SK-N-SH treated with all-trans-retinoic acid at 6 μM for 48 hours (cell line): ENCODE results near the gene FAM228B.

Source experiments
- ATAC-seq: fragments of 200-7000 bp; cut with Tn5 transposase; 3 replicates; pipeline ENCODE4 v1.9.1; 2020; ENCODE audit warnings: mild to moderate bottlenecking, moderate library complexity
- ARNTL ChIP-seq: fragments of 450-650 bp; formaldehyde crosslinking; IDR thresholded peaks from 2 replicates; pipeline ENCODE4 v1.5.0; 2020; ENCODE audit warnings: low read depth, mild to moderate bottlenecking, moderate library complexity, borderline replicate concordance
- BACH2 ChIP-seq: fragments of 250-450 bp; sonication (Bioruptor Pico); IDR thresholded peaks from 2 replicates; pipeline ENCODE4 v1.9.0; 2021; ENCODE audit warnings: mild to moderate bottlenecking, borderline replicate concordance
- CSDC2 ChIP-seq: fragments of 250-450 bp; sonication (Bioruptor Pico); IDR thresholded peaks from 2 replicates; pipeline ENCODE4 v1.5.0; 2020; ENCODE audit warnings: mild to moderate bottlenecking, moderate library complexity
- CSRNP3 ChIP-seq: fragments of 250-450 bp; sonication (Bioruptor Pico); IDR thresholded peaks from 2 replicates; pipeline ENCODE4 v1.5.1; 2021; ENCODE audit warnings: mild to moderate bottlenecking, moderate library complexity
- ESRRG ChIP-seq: fragments of 250-450 bp; sonication (Bioruptor Pico); IDR thresholded peaks from 2 replicates; pipeline ENCODE4 v1.6.1; 2021; ENCODE audit warnings: mild to moderate bottlenecking
- GLIS3 ChIP-seq: fragments of 250-450 bp; sonication (Bioruptor Pico); IDR thresholded peaks from 2 replicates; pipeline ENCODE4 v1.5.0; 2020; ENCODE audit warnings: mild to moderate bottlenecking, moderate library complexity
- ISL1 ChIP-seq: fragments of 250-450 bp; sonication (Bioruptor Pico); IDR thresholded peaks from 2 replicates; pipeline ENCODE4 v2.1.2; 2022; ENCODE audit warnings: mild to moderate bottlenecking, moderate library complexity
- OSR1 ChIP-seq: fragments of 250-450 bp; sonication (Bioruptor Pico); IDR thresholded peaks from 2 replicates; pipeline ENCODE4 v1.8.0; 2022; ENCODE audit warnings: moderate library complexity, mild to moderate bottlenecking, inconsistent platforms
- PATZ1 ChIP-seq: fragments of 250-450 bp; sonication (Bioruptor Pico); IDR thresholded peaks from 2 replicates; pipeline ENCODE4 v1.8.0; 2020; ENCODE audit warnings: mild to moderate bottlenecking, moderate library complexity, borderline replicate concordance
- PPARA ChIP-seq: fragments of 250-450 bp; sonication (Bioruptor Pico); IDR thresholded peaks from 2 replicates; pipeline ENCODE4 v1.5.0; 2020; ENCODE audit warnings: mild to moderate bottlenecking, borderline replicate concordance
- RARB ChIP-seq: fragments of 250-450 bp; sonication (Bioruptor Pico); IDR thresholded peaks from 2 replicates; pipeline ENCODE4 v1.8.0; 2021; ENCODE audit warnings: mild to moderate bottlenecking, moderate library complexity
- SNAI2 ChIP-seq: fragments of 250-450 bp; sonication (Bioruptor Pico); IDR thresholded peaks from 2 replicates; pipeline ENCODE4 v1.5.0; 2020; ENCODE audit warnings: mild to moderate bottlenecking, moderate library complexity
- TCF4 ChIP-seq: fragments of 250-450 bp; sonication (Bioruptor Pico); IDR thresholded peaks from 2 replicates; pipeline ENCODE4 v1.8.0; 2021; ENCODE audit warnings: mild to moderate bottlenecking, moderate library complexity, borderline replicate concordance
- TOX ChIP-seq: fragments of 250-450 bp; sonication (Bioruptor Pico); IDR thresholded peaks from 2 replicates; pipeline ENCODE4 v1.8.0; 2021; ENCODE audit warnings: mild to moderate bottlenecking, moderate library complexity, borderline replicate concordance
- TSHZ2 ChIP-seq: fragments of 250-450 bp; sonication (Bioruptor Pico); IDR thresholded peaks from 2 replicates; pipeline ENCODE4 v1.5.0; 2020; ENCODE audit warnings: mild to moderate bottlenecking, moderate library complexity
- ZC3H10 ChIP-seq: fragments of 250-450 bp; sonication (Bioruptor Pico); IDR thresholded peaks from 2 replicates; pipeline ENCODE4 v1.5.1; 2021; ENCODE audit warnings: mild to moderate bottlenecking, moderate library complexity
- ZFP3 ChIP-seq: fragments of 250-450 bp; sonication (Bioruptor Pico); IDR thresholded peaks from 2 replicates; pipeline ENCODE4 v1.5.0; 2020; ENCODE audit warnings: mild to moderate bottlenecking, moderate library complexity
- ZFP30 ChIP-seq: fragments of 450-650 bp; formaldehyde crosslinking; IDR thresholded peaks from 2 replicates; pipeline ENCODE4 v1.5.0; 2022; ENCODE audit warnings: mild to moderate bottlenecking, moderate library complexity
- ZNF565 ChIP-seq: fragments of 450-650 bp; formaldehyde crosslinking; conservative IDR thresholded peaks from 2 replicates; pipeline ENCODE4 v1.5.0; 2020; ENCODE audit warnings: low read depth, mild to moderate bottlenecking, moderate library complexity
- ZNF70 ChIP-seq: fragments of 450-650 bp; formaldehyde crosslinking; IDR thresholded peaks from 2 replicates; pipeline ENCODE4 v1.5.0; 2020; ENCODE audit warnings: mild to moderate bottlenecking, moderate library complexity
- ZNF8 ChIP-seq: fragments of 450-650 bp; formaldehyde crosslinking; IDR thresholded peaks from 2 replicates; pipeline ENCODE4 v1.5.0; 2020; ENCODE audit warnings: mild to moderate bottlenecking, moderate library complexity
- TF ChIP-seq, protein P1 (sequence below): fragments of 250-450 bp; sonication (Bioruptor Pico); IDR thresholded peaks from 2 replicates; pipeline ENCODE4 v1.5.1; 2020; ENCODE audit warnings: low read depth, mild to moderate bottlenecking, moderate library complexity
- TF ChIP-seq, protein P2 (sequence below): fragments of 250-450 bp; sonication (Bioruptor Pico); IDR thresholded peaks from 2 replicates; pipeline ENCODE4 v1.8.0; 2021; ENCODE audit warnings: low read depth, mild to moderate bottlenecking, moderate library complexity, borderline replicate concordance

Gene FAM228B

GRCh38 chr2:24163601-24164000, 40.3 kb downstream of the FAM228B start:
- TF ChIP-seq ZNF8 (CRISPR knock-in tag) (no peak), RARB (CRISPR knock-in tag) (no peak), ZNF70 (CRISPR knock-in tag) (no peak), BACH2 (CRISPR knock-in tag) (no peak), CSRNP3 (CRISPR knock-in tag) (no peak), ARNTL (CRISPR knock-in tag) (no peak), CSDC2 (CRISPR knock-in tag) (no peak), ZFP30 (CRISPR knock-in tag) (no peak), PPARA (CRISPR knock-in tag) (no peak), TOX (CRISPR knock-in tag) (no peak), GLIS3 (CRISPR knock-in tag) (no peak), ISL1 (CRISPR knock-in tag) (no peak), OSR1 (CRISPR knock-in tag) (no peak), ZFP3 (CRISPR knock-in tag) (no peak), TCF4 (CRISPR knock-in tag) (no peak), ESRRG (CRISPR knock-in tag) (no peak), TSHZ2 (CRISPR knock-in tag) (no peak), PATZ1 (CRISPR knock-in tag) (no peak)
- TF ChIP-seq, protein P1, sequence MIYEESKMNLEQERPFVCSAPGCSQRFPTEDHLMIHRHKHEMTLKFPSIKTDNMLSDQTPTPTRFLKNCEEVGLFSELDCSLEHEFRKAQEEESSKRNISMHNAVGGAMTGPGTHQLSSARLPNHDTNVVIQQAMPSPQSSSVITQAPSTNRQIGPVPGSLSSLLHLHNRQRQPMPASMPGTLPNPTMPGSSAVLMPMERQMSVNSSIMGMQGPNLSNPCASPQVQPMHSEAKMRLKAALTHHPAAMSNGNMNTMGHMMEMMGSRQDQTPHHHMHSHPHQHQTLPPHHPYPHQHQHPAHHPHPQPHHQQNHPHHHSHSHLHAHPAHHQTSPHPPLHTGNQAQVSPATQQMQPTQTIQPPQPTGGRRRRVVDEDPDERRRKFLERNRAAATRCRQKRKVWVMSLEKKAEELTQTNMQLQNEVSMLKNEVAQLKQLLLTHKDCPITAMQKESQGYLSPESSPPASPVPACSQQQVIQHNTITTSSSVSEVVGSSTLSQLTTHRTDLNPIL (CRISPR knock-in tag), result no peak
- TF ChIP-seq, protein P2, sequence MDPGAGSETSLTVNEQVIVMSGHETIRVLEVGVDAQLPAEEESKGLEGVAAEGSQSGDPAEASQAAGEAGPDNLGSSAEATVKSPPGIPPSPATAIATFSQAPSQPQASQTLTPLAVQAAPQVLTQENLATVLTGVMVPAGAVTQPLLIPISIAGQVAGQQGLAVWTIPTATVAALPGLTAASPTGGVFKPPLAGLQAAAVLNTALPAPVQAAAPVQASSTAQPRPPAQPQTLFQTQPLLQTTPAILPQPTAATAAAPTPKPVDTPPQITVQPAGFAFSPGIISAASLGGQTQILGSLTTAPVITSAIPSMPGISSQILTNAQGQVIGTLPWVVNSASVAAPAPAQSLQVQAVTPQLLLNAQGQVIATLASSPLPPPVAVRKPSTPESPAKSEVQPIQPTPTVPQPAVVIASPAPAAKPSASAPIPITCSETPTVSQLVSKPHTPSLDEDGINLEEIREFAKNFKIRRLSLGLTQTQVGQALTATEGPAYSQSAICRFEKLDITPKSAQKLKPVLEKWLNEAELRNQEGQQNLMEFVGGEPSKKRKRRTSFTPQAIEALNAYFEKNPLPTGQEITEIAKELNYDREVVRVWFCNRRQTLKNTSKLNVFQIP (CRISPR knock-in tag), result no peak
- TF ChIP-seq, all 23 proteins: peak for 0

DNA sequence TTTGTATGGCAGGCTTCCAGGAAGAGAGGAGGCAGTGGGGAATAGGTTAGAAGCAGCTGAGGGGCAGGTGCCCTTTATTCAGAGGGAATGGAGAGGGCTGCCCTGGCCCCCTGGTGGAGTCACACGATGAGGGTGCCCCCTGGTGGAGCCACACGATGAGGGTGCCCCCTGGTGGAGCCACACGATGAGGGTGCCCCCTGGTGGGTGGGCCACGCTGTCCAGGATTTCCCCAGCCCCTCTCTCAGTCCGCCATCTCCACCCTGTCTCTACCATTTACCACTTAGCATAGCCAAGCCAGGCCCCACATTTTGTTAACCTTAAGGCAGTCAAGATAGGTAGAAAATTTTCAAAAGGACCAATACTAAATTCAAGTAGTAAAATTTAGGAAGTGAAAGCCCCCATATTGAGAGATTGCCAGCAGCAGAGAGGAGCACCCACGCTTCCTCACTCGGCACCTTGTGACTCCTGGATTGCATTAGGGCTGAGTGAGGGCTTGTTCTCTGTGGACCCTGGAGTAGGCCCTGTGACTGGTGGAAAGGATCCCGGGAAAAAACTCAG, 41.2 kb downstream of the FAM228B start:
- peak; percentile 92 for ATAC-seq
- TF ChIP-seq ZFP3 (CRISPR knock-in tag) (no peak), ZNF565 (no peak), CSRNP3 (CRISPR knock-in tag) (no peak), TOX (CRISPR knock-in tag) (no peak), PPARA (CRISPR knock-in tag) (no peak), TCF4 (CRISPR knock-in tag) (no peak), ZNF8 (CRISPR knock-in tag) (no peak), ESRRG (CRISPR knock-in tag) (no peak), BACH2 (CRISPR knock-in tag) (no peak), SNAI2 (no peak), CSDC2 (CRISPR knock-in tag) (no peak), RARB (CRISPR knock-in tag) (no peak), ISL1 (CRISPR knock-in tag) (no peak), ZC3H10 (no peak)
- TF ChIP-seq, protein P1 (CRISPR knock-in tag), result no peak
- TF ChIP-seq, protein P2 (CRISPR knock-in tag), result no peak

More at GRCh38 chr2:24163601-24164000, 40.3 kb downstream of the FAM228B start:
- ATAC-seq, result no peak
